Fibroblast of lung (primary cell): ENCODE results near the gene ACADSB. TPM values are rescaled to one million over a fixed set of nuclear protein-coding genes. Genes with fewer than 3 reads are reported as not detected.

Experiments used
- DNase-seq, 2 donors: peaks; one replicate each; pipeline versions ENCODE4 v3.0.0 to v3.0.0-alpha.2; 2010; ENCODE audit warnings: low read depth in 2 of 2
- H2AFZ ChIP-seq: 2 replicates; pipeline ENCODE4 v1.5.1; 2012; ENCODE audit warnings: low read length, control low read depth, inconsistent platforms
- H3K27ac ChIP-seq: 2 replicates; pipeline ENCODE4 v1.5.1; 2011; ENCODE audit warnings: low read length, control low read depth; ENCODE audit not compliant: insufficient read depth
- H3K27me3 ChIP-seq: 2 replicates; pipeline ENCODE4 v1.5.1; 2011; ENCODE audit warnings: mild to moderate bottlenecking, low read length; ENCODE audit not compliant: control insufficient read depth, insufficient read depth
- H3K36me3 ChIP-seq: 2 replicates; pipeline ENCODE4 v1.5.1; 2011; ENCODE audit warnings: low read length; ENCODE audit not compliant: control insufficient read depth, insufficient read depth
- H3K4me1 ChIP-seq: 2 replicates; pipeline ENCODE4 v1.5.1; 2011; ENCODE audit warnings: low read length; ENCODE audit not compliant: control insufficient read depth, insufficient read depth; ENCODE audit errors: extremely low read depth
- H3K4me2 ChIP-seq: 2 replicates; pipeline ENCODE4 v1.5.1; 2011; ENCODE audit warnings: low read length, control low read depth; ENCODE audit not compliant: insufficient read depth; ENCODE audit errors: extremely low read depth
- H3K4me3 ChIP-seq, 4 experiments: fragments of 200-600 bp in 1 of 4; sonication (generic) in 1 of 4; replicated peaks in 1 of 4; 2 replicates each; pipeline ENCODE4 v1.5.1; 2011 to 2016; ENCODE audit warnings: low read length in 4 of 4, low read depth in 3 of 4, mild to moderate bottlenecking in 3 of 4, control low read depth in 2 of 4, inconsistent platforms in 1 of 4, mixed read lengths in 1 of 4; ENCODE audit not compliant: insufficient read depth in 1 of 4; ENCODE audit errors: control extremely low read depth in 1 of 4
- H3K79me2 ChIP-seq: 2 replicates; pipeline ENCODE4 v1.5.1; 2012; ENCODE audit warnings: mild to moderate bottlenecking, low read length, inconsistent platforms; ENCODE audit not compliant: control insufficient read depth, insufficient read depth
- H3K9ac ChIP-seq: 2 replicates; pipeline ENCODE4 v1.5.1; 2011; ENCODE audit warnings: mild to moderate bottlenecking, low read length, control low read depth; ENCODE audit not compliant: insufficient read depth
- H3K9me3 ChIP-seq: 2 replicates; pipeline ENCODE4 v1.5.1; 2012; ENCODE audit warnings: low read depth, low read length; ENCODE audit not compliant: control insufficient read depth, insufficient read depth
- H4K20me1 ChIP-seq: 2 replicates; pipeline ENCODE4 v1.5.1; 2011; ENCODE audit warnings: low read length; ENCODE audit not compliant: control insufficient read depth, insufficient read depth; ENCODE audit errors: extremely low read depth
- CTCF ChIP-seq, 2 donors: IDR thresholded peaks in 1 of 2; conservative IDR thresholded peaks in 1 of 2; 1 replicate in 1 of 2; 2 replicates in 1 of 2; pipeline ENCODE4 v1.5.1; 2011 to 2012; ENCODE audit warnings: low read length in 2 of 2, control low read depth in 1 of 2, inconsistent platforms in 1 of 2, low read depth in 1 of 2, mild to moderate bottlenecking in 1 of 2
- EZH2 ChIP-seq: IDR thresholded peaks from 2 replicates; pipeline ENCODE4 v1.5.1; 2012; ENCODE audit warnings: low read length, control low read depth, mild to moderate bottlenecking; ENCODE audit errors: missing control alignments
- polyA plus RNA-seq, 2 donors: library from polyadenylated mRNA; depleted of rRNA in 1 of 2; stranded (reverse) in 1 of 2; unstranded in 1 of 2; fragments of >200 nt; gene quantifications; 2 replicates each; pipeline ENCODE4 v1.2.1, GENCODE V29; 2011 to 2012; ENCODE audit warnings: missing spikeins in 1 of 2
- total RNA-seq: library from RNA; depleted of rRNA; stranded (reverse); fragments of >200 nt; gene quantifications from 2 replicates; pipeline ENCODE4 v1.2.1, GENCODE V29; 2014

ACADSB gene
- total and polyA plus RNA-seq, 2 donors (not counting 1 experiment from before 2014, with no cell fraction given): 5.6 to 11.3 TPM

DNA sequence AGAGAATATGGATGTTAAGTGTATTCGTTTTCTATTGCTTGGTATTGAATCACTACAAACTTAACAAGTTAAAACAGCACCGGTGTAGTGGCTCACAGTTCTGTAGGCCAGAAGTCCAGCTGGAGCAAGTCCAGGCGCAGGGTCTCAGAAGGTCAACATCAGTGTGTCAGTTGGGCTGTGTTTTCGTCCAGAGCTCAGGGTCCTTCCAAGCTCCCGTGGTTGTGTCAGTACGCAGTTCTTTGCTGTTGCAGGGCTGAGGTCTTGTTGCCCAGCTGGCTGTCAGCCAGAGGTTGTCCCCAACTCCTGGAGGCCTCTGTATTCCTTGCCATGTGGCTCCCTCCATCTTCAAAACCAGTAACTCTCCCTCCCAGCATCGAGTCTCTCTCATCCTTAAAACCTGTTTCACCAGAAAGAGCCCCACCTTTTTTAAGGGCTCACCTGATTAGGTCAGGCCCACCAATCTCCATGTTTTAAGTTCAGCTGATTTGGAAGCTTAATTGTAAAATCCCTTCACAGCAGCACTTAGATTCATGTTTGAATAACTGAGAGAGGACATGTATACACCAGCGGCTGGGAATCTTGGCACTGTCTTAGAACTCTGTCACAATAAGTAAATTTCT lies 26.8 kb downstream of the ACADSB start:
- Histone ChIP-seq H3K27ac (no peak overlapping the region), H3K4me3 (no peak overlapping the region), H3K4me1 (no peaks in the 10 kb centered on the region), H3K27me3 (no peaks in the 10 kb centered on the region), H3K79me2 (no peaks in the 10 kb centered on the region), H3K9me3 (no peaks in the 10 kb centered on the region), H3K36me3 (no peaks in the 10 kb centered on the region), H4K20me1 (no peaks in the 10 kb centered on the region), H2AFZ (no peak overlapping the region), H3K4me2 (no peak overlapping the region), H3K9ac (no peak overlapping the region)
- no peak for TF ChIP-seq CTCF (conservative IDR thresholded peaks at IDR 0.05 in 1 of 2, IDR thresholded peaks at IDR 0.05 in 1 of 2; ENCODE audit: low read depth in 1 of 2, low read length in 2 of 2)
- no peak for TF ChIP-seq EZH2
- no peak for DNase-seq

GRCh38 chr10:123038782-123039631 lies 30.2 kb downstream of the ACADSB start:
- H4K20me1 ChIP-seq: no peaks in the 10 kb centered on the region
- no peak overlapping the region for H3K9ac ChIP-seq
- DNase-seq: no peak
- no peaks in the 10 kb centered on the region for H3K9me3 ChIP-seq
- no peak overlapping the region for H3K27ac ChIP-seq
- no peak overlapping the region for H2AFZ ChIP-seq
- H3K4me3 ChIP-seq: no peak overlapping the region
- no peaks in the 10 kb centered on the region for H3K27me3 ChIP-seq
- TF ChIP-seq CTCF (conservative IDR thresholded peaks at IDR 0.05 in 1 of 2, IDR thresholded peaks at IDR 0.05 in 1 of 2; ENCODE audit: low read depth in 1 of 2, low read length in 2 of 2): no peak
- TF ChIP-seq EZH2: no peak
- no peaks in the 10 kb centered on the region for H3K36me3 ChIP-seq
- H3K4me1 ChIP-seq: no peaks in the 10 kb centered on the region
- H3K79me2 ChIP-seq: no peaks in the 10 kb centered on the region
- H3K4me2 ChIP-seq: no peak overlapping the region

DNA sequence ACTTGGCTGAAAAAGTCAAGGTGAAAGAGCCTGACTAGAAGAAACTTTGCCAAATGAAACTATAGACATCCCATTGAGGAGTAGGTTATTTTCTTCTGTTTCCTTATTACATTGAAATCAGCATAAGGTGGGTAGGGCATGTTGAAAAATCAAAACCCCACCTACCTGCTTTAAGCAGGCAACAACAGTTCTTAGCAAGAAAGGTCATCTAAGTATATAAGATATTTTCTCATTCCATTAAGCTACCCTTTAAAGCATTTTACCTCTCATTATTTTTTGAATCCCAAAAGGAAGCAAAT lies 30.8 kb downstream of the ACADSB start:
- no peak for TF ChIP-seq EZH2
- TF ChIP-seq CTCF (conservative IDR thresholded peaks at IDR 0.05 in 1 of 2, IDR thresholded peaks at IDR 0.05 in 1 of 2; ENCODE audit: low read depth in 1 of 2, low read length in 2 of 2): no peak
- Histone ChIP-seq H3K27me3 (no peaks in the 10 kb centered on the region), H3K4me3 (no peak overlapping the region), H3K9ac (no peak overlapping the region), H3K9me3 (no peaks in the 10 kb centered on the region), H3K4me2 (no peak overlapping the region), H3K36me3 (no peaks in the 10 kb centered on the region), H2AFZ (no peak overlapping the region), H3K79me2 (no peaks in the 10 kb centered on the region), H3K4me1 (no peaks in the 10 kb centered on the region), H4K20me1 (no peaks in the 10 kb centered on the region), H3K27ac (no peak overlapping the region)
- DNase-seq: no peak
